SU-DHL-6 (cell line): Measurements from ENCODE around the gene COL4A2.

Source experiments
- CTCF ChIP-seq: fragments of 200-600 bp; sonication (generic); IDR thresholded peaks from one replicate; pipeline ENCODE4 v1.5.1; 2017; ENCODE audit warnings: antibody characterized with exemption, mild to moderate bottlenecking, low read length, moderate library complexity; ENCODE audit not compliant: insufficient read depth, poor library complexity, severe bottlenecking
- EZH2phosphoT487 ChIP-seq: fragments of 200-600 bp; sonication (generic), shearing (Covaris generic); conservative IDR thresholded peaks from 2 replicates; pipeline ENCODE4 v1.6.1; 2018; ENCODE audit warnings: mild to moderate bottlenecking, antibody characterized with exemption, low read length, moderate library complexity, mixed read lengths

- TF ChIP-seq CTCF (no peak), EZH2phosphoT487 (no peak)
Measured at GRCh38 chr13:110323172-110323891, 16.2 kb downstream of the COL4A2 start.
